Measurements from ENCODE around the gene PNPLA1. TPM values are rescaled to one million over a fixed set of nuclear protein-coding genes. Genes with fewer than 3 reads are reported as not detected.
A peak's percentile ranks its signal among the peaks of the same experiment; 100 is the strongest.

Gene PNPLA1
- polyA plus RNA-seq, 3 donors: 3.5 to 3.9 (median 3.8) TPM

- Histone ChIP-seq H2AFZ (ENCODE audit: insufficient read depth, low read depth, low read length, poor library complexity, severe bottlenecking) (no peak overlapping the region), H4K20me1 (ENCODE audit: insufficient read depth, low read length) (no peaks in the 10 kb centered on the region), H3K9me3 (replicated peaks in 1 of 2; ENCODE audit: control insufficient read depth in 1 of 2, insufficient read depth in 1 of 2, low read length in 2 of 2) (no peaks in the 10 kb centered on the region), H3K27ac (ENCODE audit: low read depth in 1 of 2, low read length in 2 of 2) (no peak overlapping the region), H3K36me3 (replicated peaks in 1 of 2; ENCODE audit: control insufficient read depth in 1 of 2, insufficient read depth in 2 of 2, low read length in 2 of 2) (peaks cover 71 to 97% of the 10 kb centered on the region in 2 donors), H3K4me2 (replicated peaks; ENCODE audit: extremely low read depth, low read length, poor library complexity, severe bottlenecking) (no peak overlapping the region), H3K4me1 (ENCODE audit: control insufficient read depth in 1 of 2, insufficient read depth in 2 of 2, low read length in 2 of 2) (peaks cover 9 to 15% of the 10 kb centered on the region in 2 donors), H3K27me3 (ENCODE audit: control insufficient read depth in 2 of 2, insufficient read depth in 2 of 2, low read length in 2 of 2) (no peaks in the 10 kb centered on the region), H3K9ac (ENCODE audit: insufficient read depth, low read length, poor library complexity, severe bottlenecking) (no peak overlapping the region), H3K79me2 (ENCODE audit: insufficient read depth, low read length) (no peaks in the 10 kb centered on the region), H3K4me3 (replicated peaks in 1 of 3; ENCODE audit: low read depth in 2 of 3, low read length in 3 of 3) (no peak overlapping the region)
- TF ChIP-seq CTCF (IDR thresholded peaks at IDR 0.05): no peak
- intact Hi-C loops (cut with micrococcal nuclease): no loop called here
- Mint-ChIP-seq H3K4me1 (peaks cover 17% of the 10 kb centered on the region), H3K36me3 (peaks cover 82 to 88% of the 10 kb centered on the region in 2 donors), H3K27ac (no peak overlapping the region), H3K4me3 (no peak overlapping the region), H3K27me3 (ENCODE audit: low read depth in 3 of 3) (no peaks in the 10 kb centered on the region), H3K9me3 (no peaks in the 10 kb centered on the region)
- WGBS (ENCODE audit: insufficient coverage): 92% methylated on average over 1 of the region's 4 CpGs
- DNase-seq: no peak
Measured at GRCh38 chr6:36226438-36227047, 43.3 kb upstream of the PNPLA1 start.

- no peaks in the 10 kb centered on the region for H3K9me3 ChIP-seq (replicated peaks in 1 of 2; ENCODE audit: control insufficient read depth in 1 of 2, insufficient read depth in 1 of 2, low read length in 2 of 2)
- Mint-ChIP-seq H3K36me3 (peaks cover 76 to 85% of the 10 kb centered on the region in 2 donors), H3K9me3 (no peaks in the 10 kb centered on the region), H3K27me3 (ENCODE audit: low read depth in 3 of 3) (no peaks in the 10 kb centered on the region), H3K4me3 (no peak overlapping the region), H3K4me1 (peaks cover 25% of the 10 kb centered on the region), H3K27ac (peak overlapping the region in 2 of 7 donors; percentile 37 to 50)
- 82% methylated on average over 1 of the region's 1 CpG for WGBS (ENCODE audit: insufficient coverage)
- no peak overlapping the region for H3K9ac ChIP-seq (ENCODE audit: insufficient read depth, low read length, poor library complexity, severe bottlenecking)
- no peak for TF ChIP-seq CTCF (IDR thresholded peaks at IDR 0.05)
- intact Hi-C loops (cut with micrococcal nuclease): no loop called here
- H3K36me3 ChIP-seq (replicated peaks in 1 of 2; ENCODE audit: control insufficient read depth in 1 of 2, insufficient read depth in 2 of 2, low read length in 2 of 2): peaks cover 62 to 88% of the 10 kb centered on the region in 2 donors
- H3K79me2 ChIP-seq (ENCODE audit: insufficient read depth, low read length): no peaks in the 10 kb centered on the region
- no peaks in the 10 kb centered on the region for H3K27me3 ChIP-seq (ENCODE audit: control insufficient read depth in 2 of 2, insufficient read depth in 2 of 2, low read length in 2 of 2)
- H2AFZ ChIP-seq (ENCODE audit: insufficient read depth, low read depth, low read length, poor library complexity, severe bottlenecking): no peak overlapping the region
- H4K20me1 ChIP-seq (ENCODE audit: insufficient read depth, low read length): no peaks in the 10 kb centered on the region
- no peak for DNase-seq
- no peak overlapping the region for H3K4me3 ChIP-seq (replicated peaks in 1 of 3; ENCODE audit: low read depth in 2 of 3, low read length in 3 of 3)
- H3K4me2 ChIP-seq (replicated peaks; ENCODE audit: extremely low read depth, low read length, poor library complexity, severe bottlenecking): no peak overlapping the region
- no peak overlapping the region for H3K27ac ChIP-seq (ENCODE audit: low read depth in 1 of 2, low read length in 2 of 2)
- peaks cover 19 to 25% of the 10 kb centered on the region in 2 donors for H3K4me1 ChIP-seq (ENCODE audit: control insufficient read depth in 1 of 2, insufficient read depth in 2 of 2, low read length in 2 of 2)
Measured at GRCh38 chr6:36227379-36228228, 42.3 kb upstream of the PNPLA1 start.

All from CD14-positive monocyte (primary cell).